GM23338 (cell line): ENCODE results near the gene HLX. TPM values are rescaled to one million over a fixed set of nuclear protein-coding genes. Genes with fewer than 3 reads are reported as not detected.

Experiments
- ATAC-seq: fragments of 200-7000 bp; cut with Tn5 transposase; 3 replicates; pipeline ENCODE4 v1.9.1; 2020
- DNase-seq: peaks from one replicate; pipeline ENCODE4 v3.0.0-alpha.2; 2015; ENCODE audit warnings: low spot score
- H2AFZ ChIP-seq: fragments of 200-600 bp; sonication (generic); 2 replicates; pipeline ENCODE4 v1.8.0; 2016; ENCODE audit warnings: antibody characterized with exemption, mild to moderate bottlenecking, moderate library complexity
- H3F3A ChIP-seq: fragments of 200-600 bp; sonication (generic); replicated peaks from 2 replicates; pipeline ENCODE4 v1.8.0; 2017; ENCODE audit warnings: antibody characterized with exemption, mixed run types, low read depth
- H3K27ac ChIP-seq: fragments of 200-600 bp; sonication (generic); 2 replicates; pipeline ENCODE4 v1.6.1; 2016; ENCODE audit warnings: low read depth
- H3K27me3 ChIP-seq: fragments of 200-600 bp; sonication (generic); 2 replicates; pipeline ENCODE4 v1.8.0; 2016; ENCODE audit warnings: mild to moderate bottlenecking, mixed run types, moderate library complexity; ENCODE audit not compliant: insufficient read depth
- H3K36me3 ChIP-seq: fragments of 200-600 bp; sonication (generic); 2 replicates; pipeline ENCODE4 v1.8.0; 2016; ENCODE audit warnings: mild to moderate bottlenecking; ENCODE audit not compliant: insufficient read depth
- H3K4me1 ChIP-seq: fragments of 200-600 bp; sonication (generic); 2 replicates; pipeline ENCODE4 v1.8.0; 2016; ENCODE audit warnings: mild to moderate bottlenecking, moderate library complexity; ENCODE audit not compliant: insufficient read depth
- H3K4me2 ChIP-seq: fragments of 200-600 bp; sonication (generic); 2 replicates; pipeline ENCODE4 v1.7.1; 2017; ENCODE audit warnings: mixed run types
- H3K4me3 ChIP-seq: fragments of 200-600 bp; sonication (generic); 2 replicates; pipeline ENCODE4 v1.6.1; 2016; ENCODE audit warnings: mixed run types
- H3K79me2 ChIP-seq: fragments of 200-600 bp; sonication (generic); replicated peaks from 2 replicates; pipeline ENCODE4 v1.8.0; 2017; ENCODE audit warnings: mild to moderate bottlenecking; ENCODE audit not compliant: insufficient read depth
- H3K9me2 ChIP-seq: fragments of 200-600 bp; sonication (generic); 2 replicates; pipeline ENCODE4 v1.8.0; 2017; ENCODE audit not compliant: insufficient read depth
- H4K20me1 ChIP-seq: fragments of 200-600 bp; sonication (generic); replicated peaks from 2 replicates; pipeline ENCODE4 v1.8.0; 2017; ENCODE audit warnings: mild to moderate bottlenecking; ENCODE audit not compliant: insufficient read depth
- H3K27ac Mint-ChIP-seq: 2 replicates; pipeline ENCODE4 v1.8.0; 2020; ENCODE audit warnings: inconsistent platforms, mild to moderate bottlenecking, moderate library complexity, mixed read lengths
- H3K27me3 Mint-ChIP-seq: 3 replicates; pipeline ENCODE4 v1.8.0; 2022; ENCODE audit warnings: low read depth, mild to moderate bottlenecking, moderate library complexity, mixed read lengths, inconsistent platforms; ENCODE audit not compliant: insufficient read depth, poor library complexity
- H3K36me3 Mint-ChIP-seq: 3 replicates; pipeline ENCODE4 v1.8.0; 2021; ENCODE audit warnings: low read depth, mild to moderate bottlenecking, inconsistent platforms, moderate library complexity, mixed read lengths
- H3K4me1 Mint-ChIP-seq: 3 replicates; pipeline ENCODE4 v1.8.0; 2020; ENCODE audit warnings: mild to moderate bottlenecking, inconsistent platforms, mixed read lengths
- H3K4me3 Mint-ChIP-seq: 3 replicates; pipeline ENCODE4 v1.8.0; 2021; ENCODE audit warnings: moderate library complexity, mild to moderate bottlenecking, inconsistent platforms, mixed read lengths
- H3K9me3 Mint-ChIP-seq: 3 replicates; pipeline ENCODE4 v1.8.0; 2020; ENCODE audit warnings: moderate library complexity, mild to moderate bottlenecking, inconsistent platforms, mixed read lengths
- CTCF ChIP-seq, 2 experiments: fragments of 200-600 bp in 1 of 2; sonication (generic) in 1 of 2; conservative IDR thresholded peaks; 2 replicates each; pipeline versions ENCODE4 v1.5.1 to v1.6.1; 2016 to 2017; ENCODE audit warnings: antibody characterized with exemption in 2 of 2, low read depth in 2 of 2, mild to moderate bottlenecking in 2 of 2, moderate library complexity in 1 of 2
- ETS1 ChIP-seq: IDR thresholded peaks from 2 replicates; pipeline ENCODE4 v1.6.1; 2016; ENCODE audit warnings: antibody characterized with exemption
- EZH2phosphoT487 ChIP-seq: fragments of 200-600 bp; sonication (generic); IDR thresholded peaks from one replicate; pipeline ENCODE4 v1.8.1; 2018; ENCODE audit warnings: antibody characterized with exemption; ENCODE audit not compliant: unreplicated experiment
- JUNB ChIP-seq: IDR thresholded peaks from one replicate; pipeline ENCODE4 v1.6.1; 2016; ENCODE audit warnings: antibody characterized with exemption; ENCODE audit not compliant: unreplicated experiment
- NANOG ChIP-seq: IDR thresholded peaks from 2 replicates; pipeline ENCODE4 v1.6.1; 2016; ENCODE audit warnings: antibody characterized with exemption, borderline replicate concordance
- REST ChIP-seq: IDR thresholded peaks from one replicate; pipeline ENCODE4 v1.6.1; 2018; ENCODE audit warnings: antibody characterized with exemption; ENCODE audit not compliant: unreplicated experiment
- STAT1 ChIP-seq: IDR thresholded peaks from one replicate; pipeline ENCODE4 v1.6.1; 2016; ENCODE audit warnings: antibody characterized with exemption; ENCODE audit not compliant: unreplicated experiment
- ZNF114 ChIP-seq: fragments of 250-450 bp; sonication (Bioruptor Pico); IDR thresholded peaks from 2 replicates; pipeline ENCODE4 v1.5.0; 2020; ENCODE audit warnings: mild to moderate bottlenecking, moderate library complexity
- ZNF462 ChIP-seq: fragments of 250-450 bp; sonication (Bioruptor Pico); IDR thresholded peaks from 2 replicates; pipeline ENCODE4 v1.5.0; 2020; ENCODE audit warnings: mild to moderate bottlenecking, moderate library complexity
- polyA plus RNA-seq: library from polyadenylated mRNA; unstranded; fragments of >200 nt; fragmentation: Nextera tagmentation; extraction: Ambion mirVana; gene quantifications from 2 replicates; pipeline ENCODE4 v1.2.1, GENCODE V29; 2016
- total RNA-seq: library from RNA; depleted of rRNA; stranded (reverse); fragments of >200 nt; shearing (Covaris generic); gene quantifications from 2 replicates; pipeline ENCODE4 v1.2.3, GENCODE V29; 2014

HLX gene
- total and polyA plus RNA-seq, 2 experiments from 2014 or later = 0.07 TPM; not detected in 1

GRCh38 chr1:220872296-220872695 is 6.9 kb upstream of the HLX start:
- no peak overlapping the region for H3K27ac ChIP-seq
- H3K27me3 ChIP-seq = peaks cover 36% of the 10 kb centered on the region
- Mint-ChIP-seq H3K4me3 (no peak overlapping the region), H3K4me1 (peaks cover 8% of the 10 kb centered on the region), H3K36me3 (no peaks in the 10 kb centered on the region), H3K27ac (no peak overlapping the region), H3K27me3 (peaks cover 33% of the 10 kb centered on the region), H3K9me3 (no peaks in the 10 kb centered on the region)
- peaks cover 15% of the 10 kb centered on the region; the same call in 1 of the 2 replicates for H4K20me1 ChIP-seq
- no peaks in the 10 kb centered on the region for H3K79me2 ChIP-seq
- ATAC-seq (no peak), DNase-seq (no peak)
- H3F3A ChIP-seq = 0 out of 2 replicates have a peak, but pooled peaks cover 3% of the 10 kb centered on the region
- H3K9me2 ChIP-seq = no peaks in the 10 kb centered on the region
- H2AFZ ChIP-seq = no peak overlapping the region
- no peak overlapping the region for H3K4me3 ChIP-seq
- no peaks in the 10 kb centered on the region for H3K36me3 ChIP-seq
- peaks cover 9% of the 10 kb centered on the region; the same call in 1 of the 2 replicates for H3K4me1 ChIP-seq
- H3K4me2 ChIP-seq = no peak overlapping the region
- TF ChIP-seq ETS1 = no peak
- no peak for TF ChIP-seq NANOG
- no peak for TF ChIP-seq JUNB
- no peak for TF ChIP-seq EZH2phosphoT487

GRCh38 chr1:220873087-220873486 is 6.2 kb upstream of the HLX start:
- DNase-seq (no peak), ATAC-seq (no peak)
- peaks cover 38% of the 10 kb centered on the region for H3K27me3 Mint-ChIP-seq
- peaks cover 14% of the 10 kb centered on the region for H3K4me1 Mint-ChIP-seq
- H3K4me2 ChIP-seq = no peak overlapping the region
- H3K4me3 ChIP-seq = no peak overlapping the region
- H3K27ac Mint-ChIP-seq = no peak overlapping the region
- no peaks in the 10 kb centered on the region for H3K79me2 ChIP-seq
- H3K4me1 ChIP-seq = peaks cover 16% of the 10 kb centered on the region
- H3K36me3 ChIP-seq = no peaks in the 10 kb centered on the region
- no peaks in the 10 kb centered on the region for H3K9me3 Mint-ChIP-seq
- H2AFZ ChIP-seq = no peak overlapping the region
- no peaks in the 10 kb centered on the region for H3K9me2 ChIP-seq
- 0 out of 2 replicates have a peak, but pooled peaks cover 4% of the 10 kb centered on the region for H3F3A ChIP-seq
- H3K4me3 Mint-ChIP-seq = no peak overlapping the region
- H3K27ac ChIP-seq = no peak overlapping the region
- peaks cover 22% of the 10 kb centered on the region for H4K20me1 ChIP-seq
- H3K36me3 Mint-ChIP-seq = no peaks in the 10 kb centered on the region
- peaks cover 44% of the 10 kb centered on the region for H3K27me3 ChIP-seq
- TF ChIP-seq ZNF462 (CRISPR knock-in tag) (no peak), ZNF114 (CRISPR knock-in tag) (no peak), EZH2phosphoT487 (no peak), JUNB (no peak), CTCF (conservative IDR thresholded peaks at IDR 0.05; ENCODE audit: low read depth in 2 of 2) (no peak), REST (no peak), STAT1 (no peak)
